ENCODE measurements around the gene RORB.

DNA sequence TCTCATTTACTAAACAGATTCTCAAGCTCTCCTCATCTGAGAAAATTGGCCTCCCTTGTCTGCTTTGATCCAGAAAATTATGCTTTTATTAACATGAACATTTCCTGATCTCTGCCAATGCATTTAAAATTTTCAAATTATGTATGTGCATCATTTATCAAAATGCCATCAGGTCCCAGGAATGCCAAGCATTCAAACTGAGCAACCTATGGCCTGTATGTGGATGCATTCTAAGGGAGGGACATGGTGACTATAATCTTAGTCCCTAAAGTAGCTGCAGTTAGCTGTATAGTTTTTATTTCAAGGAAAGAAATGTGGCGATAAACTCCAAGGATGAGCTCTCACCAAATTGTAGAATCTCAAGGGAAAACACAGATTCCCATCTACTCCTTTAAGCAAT lies 9.7 kb upstream of the RORB start:
- TF ChIP-seq CTCF (IDR thresholded peaks at IDR 0.05) (no peak), ZNF317 (CRISPR knock-in tag; IDR thresholded peaks at IDR 0.05; ENCODE audit: borderline replicate concordance, low read depth) (no peak), MAX (CRISPR knock-in tag; IDR thresholded peaks at IDR 0.05) (no peak), KAT7 (CRISPR knock-in tag; IDR thresholded peaks at IDR 0.05; ENCODE audit: borderline replicate concordance) (no peak), NFYB (CRISPR knock-in tag; conservative IDR thresholded peaks at IDR 0.05; ENCODE audit: low read depth) (no peak), ATF1 (CRISPR knock-in tag; IDR thresholded peaks at IDR 0.05) (no peak), SOX15 (CRISPR knock-in tag; IDR thresholded peaks at IDR 0.05) (no peak), SMAD3 (CRISPR knock-in tag; IDR thresholded peaks at IDR 0.05; ENCODE audit: borderline replicate concordance) (no peak), JUN (CRISPR knock-in tag; IDR thresholded peaks at IDR 0.05) (no peak)
- TF ChIP-seq, protein P1, sequence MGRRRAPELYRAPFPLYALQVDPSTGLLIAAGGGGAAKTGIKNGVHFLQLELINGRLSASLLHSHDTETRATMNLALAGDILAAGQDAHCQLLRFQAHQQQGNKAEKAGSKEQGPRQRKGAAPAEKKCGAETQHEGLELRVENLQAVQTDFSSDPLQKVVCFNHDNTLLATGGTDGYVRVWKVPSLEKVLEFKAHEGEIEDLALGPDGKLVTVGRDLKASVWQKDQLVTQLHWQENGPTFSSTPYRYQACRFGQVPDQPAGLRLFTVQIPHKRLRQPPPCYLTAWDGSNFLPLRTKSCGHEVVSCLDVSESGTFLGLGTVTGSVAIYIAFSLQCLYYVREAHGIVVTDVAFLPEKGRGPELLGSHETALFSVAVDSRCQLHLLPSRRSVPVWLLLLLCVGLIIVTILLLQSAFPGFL (CRISPR knock-in tag; IDR thresholded peaks at IDR 0.05; ENCODE audit: borderline replicate concordance), result no peak
- TF ChIP-seq, protein P2, sequence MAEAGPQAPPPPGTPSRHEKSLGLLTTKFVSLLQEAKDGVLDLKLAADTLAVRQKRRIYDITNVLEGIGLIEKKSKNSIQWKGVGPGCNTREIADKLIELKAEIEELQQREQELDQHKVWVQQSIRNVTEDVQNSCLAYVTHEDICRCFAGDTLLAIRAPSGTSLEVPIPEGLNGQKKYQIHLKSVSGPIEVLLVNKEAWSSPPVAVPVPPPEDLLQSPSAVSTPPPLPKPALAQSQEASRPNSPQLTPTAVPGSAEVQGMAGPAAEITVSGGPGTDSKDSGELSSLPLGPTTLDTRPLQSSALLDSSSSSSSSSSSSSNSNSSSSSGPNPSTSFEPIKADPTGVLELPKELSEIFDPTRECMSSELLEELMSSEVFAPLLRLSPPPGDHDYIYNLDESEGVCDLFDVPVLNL (CRISPR knock-in tag; IDR thresholded peaks at IDR 0.05; ENCODE audit: borderline replicate concordance, low read depth), result no peak
- TF ChIP-seq, protein P3, sequence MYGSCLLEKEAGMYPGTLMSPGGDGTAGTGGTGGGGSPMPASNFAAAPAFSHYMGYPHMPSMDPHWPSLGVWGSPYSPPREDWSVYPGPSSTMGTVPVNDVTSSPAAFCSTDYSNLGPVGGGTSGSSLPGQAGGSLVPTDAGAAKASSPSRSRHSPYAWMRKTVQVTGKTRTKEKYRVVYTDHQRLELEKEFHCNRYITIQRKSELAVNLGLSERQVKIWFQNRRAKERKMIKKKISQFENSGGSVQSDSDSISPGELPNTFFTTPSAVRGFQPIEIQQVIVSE (CRISPR knock-in tag; IDR thresholded peaks at IDR 0.05; ENCODE audit: borderline replicate concordance), result no peak
